Measurements from ENCODE around the gene ERC1. TPM values are rescaled to one million over a fixed set of nuclear protein-coding genes. Genes with fewer than 3 reads are reported as not detected.

Gene ERC1
- total RNA-seq, 1 donor from 2014 or later = 79.5 TPM

DNA sequence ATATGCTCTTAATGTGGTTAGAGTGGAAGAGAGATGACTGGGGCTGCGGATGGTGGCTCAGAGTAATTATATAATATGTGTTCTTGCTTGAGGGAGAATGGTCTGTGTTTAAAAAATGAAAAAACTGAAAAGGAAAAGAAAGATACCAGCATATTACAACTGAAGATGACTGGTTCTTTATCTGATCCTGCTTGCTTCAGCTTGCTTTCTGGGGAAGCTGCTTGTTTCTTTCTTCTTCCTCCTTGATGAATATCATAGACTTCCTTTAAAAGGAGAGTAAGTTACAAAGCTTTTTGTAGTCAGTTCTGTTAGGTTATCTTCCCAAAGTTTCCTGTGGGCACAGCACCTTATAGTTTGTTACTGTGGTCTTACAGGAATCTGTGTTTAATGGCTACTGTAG lies 210.9 kb downstream of the ERC1 start:
- peaks cover 14% of the 10 kb centered on the region for H3K36me3 Mint-ChIP-seq (ENCODE audit: unreplicated experiment)
- peaks cover 7% of the 10 kb centered on the region for H3K9me3 Mint-ChIP-seq (ENCODE audit: unreplicated experiment)
- no peaks in the 10 kb centered on the region for H3K27me3 Mint-ChIP-seq (ENCODE audit: unreplicated experiment)
- H3K4me1 Mint-ChIP-seq (ENCODE audit: unreplicated experiment) = peaks cover 15% of the 10 kb centered on the region
- no peak for DNase-seq (ENCODE audit: extremely low spot score, unreplicated experiment)
- no peak overlapping the region for H3K4me3 Mint-ChIP-seq (ENCODE audit: unreplicated experiment)
- H3K27ac Mint-ChIP-seq (ENCODE audit: unreplicated experiment) = peak overlapping the region; percentile 32
- TF ChIP-seq, protein P1, sequence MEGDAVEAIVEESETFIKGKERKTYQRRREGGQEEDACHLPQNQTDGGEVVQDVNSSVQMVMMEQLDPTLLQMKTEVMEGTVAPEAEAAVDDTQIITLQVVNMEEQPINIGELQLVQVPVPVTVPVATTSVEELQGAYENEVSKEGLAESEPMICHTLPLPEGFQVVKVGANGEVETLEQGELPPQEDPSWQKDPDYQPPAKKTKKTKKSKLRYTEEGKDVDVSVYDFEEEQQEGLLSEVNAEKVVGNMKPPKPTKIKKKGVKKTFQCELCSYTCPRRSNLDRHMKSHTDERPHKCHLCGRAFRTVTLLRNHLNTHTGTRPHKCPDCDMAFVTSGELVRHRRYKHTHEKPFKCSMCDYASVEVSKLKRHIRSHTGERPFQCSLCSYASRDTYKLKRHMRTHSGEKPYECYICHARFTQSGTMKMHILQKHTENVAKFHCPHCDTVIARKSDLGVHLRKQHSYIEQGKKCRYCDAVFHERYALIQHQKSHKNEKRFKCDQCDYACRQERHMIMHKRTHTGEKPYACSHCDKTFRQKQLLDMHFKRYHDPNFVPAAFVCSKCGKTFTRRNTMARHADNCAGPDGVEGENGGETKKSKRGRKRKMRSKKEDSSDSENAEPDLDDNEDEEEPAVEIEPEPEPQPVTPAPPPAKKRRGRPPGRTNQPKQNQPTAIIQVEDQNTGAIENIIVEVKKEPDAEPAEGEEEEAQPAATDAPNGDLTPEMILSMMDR (IDR thresholded peaks at IDR 0.05) = no peak

DNA sequence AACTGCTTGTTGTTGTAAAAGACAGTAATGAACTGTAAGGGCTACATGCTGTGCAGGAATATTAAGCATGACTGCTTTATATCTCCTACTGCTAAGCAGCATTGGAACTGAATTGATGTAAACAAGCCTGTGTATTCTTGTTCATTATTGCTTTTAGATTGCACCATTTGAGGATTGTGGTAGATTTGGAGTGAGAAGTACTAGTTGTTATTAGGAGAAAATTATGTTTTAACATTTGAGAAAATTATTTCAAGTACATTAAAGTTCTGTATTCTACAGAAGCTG lies 212.7 kb downstream of the ERC1 start:
- H3K27me3 Mint-ChIP-seq (ENCODE audit: unreplicated experiment) = no peaks in the 10 kb centered on the region
- TF ChIP-seq, protein P1 (IDR thresholded peaks at IDR 0.05) = no peak
- no peak overlapping the region for H3K27ac Mint-ChIP-seq (ENCODE audit: unreplicated experiment)
- H3K9me3 Mint-ChIP-seq (ENCODE audit: unreplicated experiment) = no peaks in the 10 kb centered on the region
- peaks cover 22% of the 10 kb centered on the region for H3K4me1 Mint-ChIP-seq (ENCODE audit: unreplicated experiment)
- DNase-seq (ENCODE audit: extremely low spot score, unreplicated experiment) = no peak
- no peak overlapping the region for H3K4me3 Mint-ChIP-seq (ENCODE audit: unreplicated experiment)
- H3K36me3 Mint-ChIP-seq (ENCODE audit: unreplicated experiment) = peaks cover 4% of the 10 kb centered on the region

DNA sequence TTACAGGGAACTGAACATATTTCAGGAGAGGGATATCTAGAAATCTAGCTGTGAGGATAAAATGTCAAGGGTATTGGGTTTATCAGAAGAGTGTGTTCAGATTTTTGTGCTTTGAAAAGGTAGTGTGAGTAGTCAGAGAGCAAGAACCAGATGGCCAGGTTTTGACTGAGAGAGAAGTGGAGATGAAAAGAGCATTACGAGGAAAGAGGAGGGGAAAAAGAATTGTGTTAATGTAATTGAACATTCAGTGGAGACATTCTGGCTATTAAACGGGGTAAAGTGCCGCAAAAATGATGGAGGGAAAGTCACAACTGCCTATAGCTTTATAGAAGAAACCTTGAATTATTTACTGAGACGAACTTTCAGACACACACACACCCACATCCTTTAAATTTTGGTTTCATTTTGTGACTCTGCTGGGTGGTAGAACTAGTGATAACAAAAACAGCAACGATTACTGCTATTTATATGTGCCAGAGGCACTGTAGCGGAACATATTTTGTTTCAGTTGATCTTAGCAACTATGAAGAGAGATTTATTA lies 213.6 kb downstream of the ERC1 start:
- peaks cover 6% of the 10 kb centered on the region for H3K36me3 Mint-ChIP-seq (ENCODE audit: unreplicated experiment)
- no peaks in the 10 kb centered on the region for H3K27me3 Mint-ChIP-seq (ENCODE audit: unreplicated experiment)
- H3K9me3 Mint-ChIP-seq (ENCODE audit: unreplicated experiment) = no peaks in the 10 kb centered on the region
- peaks cover 22% of the 10 kb centered on the region for H3K4me1 Mint-ChIP-seq (ENCODE audit: unreplicated experiment)
- H3K4me3 Mint-ChIP-seq (ENCODE audit: unreplicated experiment) = no peak overlapping the region
- no peak for DNase-seq (ENCODE audit: extremely low spot score, unreplicated experiment)
- TF ChIP-seq, protein P1 (IDR thresholded peaks at IDR 0.05) = no peak
- H3K27ac Mint-ChIP-seq (ENCODE audit: unreplicated experiment) = no peak overlapping the region

DNA sequence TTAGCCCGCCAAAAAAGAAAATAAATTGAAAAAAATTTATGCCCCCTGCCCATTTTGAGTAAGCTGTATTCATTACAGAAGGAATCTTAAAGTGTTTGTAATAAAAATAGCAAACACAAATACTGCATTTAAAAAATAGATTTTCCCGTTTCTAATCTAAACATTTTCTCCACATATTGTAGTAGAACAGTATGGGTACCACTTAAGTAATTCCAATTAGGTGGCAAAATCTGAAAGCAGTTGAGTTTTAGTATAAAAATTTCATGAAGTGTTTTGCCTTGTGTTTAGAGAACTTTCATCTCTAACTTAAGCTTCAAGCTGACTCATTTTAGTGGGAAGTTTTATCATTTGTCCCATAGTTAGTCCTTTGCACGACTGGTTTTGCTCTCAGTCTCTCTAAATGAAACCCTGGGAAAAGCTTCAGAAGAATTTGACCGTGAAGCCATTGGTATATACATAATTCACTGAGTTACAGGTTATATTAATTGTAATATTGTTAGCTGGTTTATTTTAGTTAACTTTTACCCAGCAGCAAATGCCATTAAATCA lies 214.6 kb downstream of the ERC1 start:
- Mint-ChIP-seq H3K4me3 (ENCODE audit: unreplicated experiment) (peak overlapping the region; percentile 32), H3K4me1 (ENCODE audit: unreplicated experiment) (peaks cover 22% of the 10 kb centered on the region), H3K9me3 (ENCODE audit: unreplicated experiment) (no peaks in the 10 kb centered on the region), H3K27ac (ENCODE audit: unreplicated experiment) (peak overlapping the region; percentile 87), H3K36me3 (ENCODE audit: unreplicated experiment) (peaks cover 4% of the 10 kb centered on the region), H3K27me3 (ENCODE audit: unreplicated experiment) (no peaks in the 10 kb centered on the region)
- DNase-seq (ENCODE audit: extremely low spot score, unreplicated experiment) = no peak
- TF ChIP-seq, protein P1 (IDR thresholded peaks at IDR 0.05) = no peak

DNA sequence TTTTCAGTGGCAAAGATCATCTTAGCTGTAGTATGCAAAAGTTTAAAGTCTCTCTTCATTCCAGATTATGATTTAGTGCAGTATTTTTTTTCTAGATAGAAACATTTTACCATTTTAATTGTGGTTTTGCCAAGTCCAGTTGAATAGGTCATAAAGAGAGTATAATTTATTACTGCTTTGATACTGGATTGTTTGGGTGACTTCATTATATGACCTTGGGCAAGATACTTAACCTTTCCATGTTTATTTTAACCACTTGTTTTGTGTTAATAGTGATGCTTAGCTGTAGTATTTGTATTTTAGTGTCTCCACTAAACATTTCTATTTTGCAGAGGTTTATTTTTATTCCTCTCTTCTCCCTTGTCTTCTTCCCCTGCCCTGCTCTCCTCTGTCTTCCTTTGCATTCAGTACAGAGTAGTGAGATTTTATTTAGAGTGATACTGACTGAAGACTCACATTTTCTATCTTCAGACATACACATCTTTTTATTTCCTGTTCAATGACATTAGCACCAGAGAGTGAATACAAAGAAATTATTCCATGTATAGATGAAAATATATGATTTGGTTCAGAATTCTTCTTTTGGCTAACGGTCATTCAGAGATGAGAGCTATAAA lies 215.2 kb downstream of the ERC1 start:
- H3K4me1 Mint-ChIP-seq (ENCODE audit: unreplicated experiment) = peaks cover 22% of the 10 kb centered on the region
- peak overlapping the region; percentile 8 for H3K4me3 Mint-ChIP-seq (ENCODE audit: unreplicated experiment)
- TF ChIP-seq, protein P1 (IDR thresholded peaks at IDR 0.05) = no peak
- H3K27me3 Mint-ChIP-seq (ENCODE audit: unreplicated experiment) = no peaks in the 10 kb centered on the region
- H3K27ac Mint-ChIP-seq (ENCODE audit: unreplicated experiment) = peak overlapping the region; percentile 87
- no peaks in the 10 kb centered on the region for H3K9me3 Mint-ChIP-seq (ENCODE audit: unreplicated experiment)
- no peak for DNase-seq (ENCODE audit: extremely low spot score, unreplicated experiment)
- H3K36me3 Mint-ChIP-seq (ENCODE audit: unreplicated experiment) = peaks cover 3% of the 10 kb centered on the region
